WERI-Rb-1 (cell line): ENCODE measurements around the gene CES2.
"Not testable (repeated sequence)": the region's sequence is repeated elsewhere in the genome, so short reads cannot be mapped to it uniquely, and the experiment has no call there.

Experiments used
- DNase-seq: peaks from one replicate; pipeline ENCODE4 v3.0.0-alpha.2; 2020
- H3K27ac ChIP-seq: fragments of 250-450 bp; sonication (Bioruptor Pico); 2 replicates; pipeline ENCODE4 v1.5.1; 2020; ENCODE audit warnings: mild to moderate bottlenecking, moderate library complexity
- H3K27me3 ChIP-seq: fragments of 250-450 bp; sonication (Bioruptor Pico); 2 replicates; pipeline ENCODE4 v1.5.1; 2021; ENCODE audit warnings: mild to moderate bottlenecking, low read depth, moderate library complexity; ENCODE audit not compliant: insufficient read depth, severe bottlenecking
- H3K36me3 ChIP-seq: fragments of 250-450 bp; sonication (Bioruptor Pico); 2 replicates; pipeline ENCODE4 v1.5.1; 2020; ENCODE audit warnings: mild to moderate bottlenecking, moderate library complexity
- H3K4me3 ChIP-seq: 2 replicates; pipeline ENCODE4 v1.5.1; 2011; ENCODE audit warnings: low read depth, mild to moderate bottlenecking, control low read depth, low read length
- H3K9me3 ChIP-seq: fragments of 250-450 bp; sonication (Bioruptor Pico); 2 replicates; pipeline ENCODE4 v1.5.1; 2021; ENCODE audit warnings: mild to moderate bottlenecking, moderate library complexity; ENCODE audit not compliant: severe bottlenecking
- CTCF ChIP-seq: IDR thresholded peaks from 2 replicates; pipeline ENCODE4 v1.5.1; 2011; ENCODE audit warnings: low read depth, mild to moderate bottlenecking, control low read depth, inconsistent platforms, low read length

The CES2 gene

DNA sequence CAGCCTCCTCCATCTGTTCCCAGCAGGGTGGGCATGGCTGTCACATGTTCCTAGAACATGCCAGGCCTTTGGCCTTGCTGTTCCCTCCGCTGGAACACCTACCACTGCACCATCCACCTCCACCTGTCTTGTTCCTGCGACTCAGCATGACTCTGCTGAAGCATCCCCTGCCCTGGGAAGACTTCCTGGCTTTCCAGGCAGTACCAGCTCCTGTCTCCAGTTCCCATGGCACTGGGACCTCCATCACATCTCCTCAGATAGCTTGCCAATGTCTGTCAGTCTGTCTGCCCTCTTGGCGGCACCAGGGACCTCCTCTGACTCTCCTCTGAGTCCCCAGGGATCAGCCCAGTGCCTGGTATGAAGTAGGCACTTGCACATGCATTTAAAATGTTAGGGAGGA lies 39.3 kb upstream of the CES2 start:
- H3K27me3 ChIP-seq, result no peaks in the 10 kb centered on the region
- no peaks in the 10 kb centered on the region for H3K9me3 ChIP-seq
- no peak for TF ChIP-seq CTCF
- H3K4me3 ChIP-seq, result no peak overlapping the region
- no peak for DNase-seq
- H3K27ac ChIP-seq, result peak overlapping the region; percentile 71
- no peaks in the 10 kb centered on the region for H3K36me3 ChIP-seq

- not testable (repeated sequence) for H3K27me3 ChIP-seq, H3K36me3 ChIP-seq, H3K4me3 ChIP-seq, DNase-seq, H3K9me3 ChIP-seq
- peak overlapping the region; percentile 71 for H3K27ac ChIP-seq
Observed at GRCh38 chr16:66896682-66897081, 38.6 kb upstream of the CES2 start.

DNA sequence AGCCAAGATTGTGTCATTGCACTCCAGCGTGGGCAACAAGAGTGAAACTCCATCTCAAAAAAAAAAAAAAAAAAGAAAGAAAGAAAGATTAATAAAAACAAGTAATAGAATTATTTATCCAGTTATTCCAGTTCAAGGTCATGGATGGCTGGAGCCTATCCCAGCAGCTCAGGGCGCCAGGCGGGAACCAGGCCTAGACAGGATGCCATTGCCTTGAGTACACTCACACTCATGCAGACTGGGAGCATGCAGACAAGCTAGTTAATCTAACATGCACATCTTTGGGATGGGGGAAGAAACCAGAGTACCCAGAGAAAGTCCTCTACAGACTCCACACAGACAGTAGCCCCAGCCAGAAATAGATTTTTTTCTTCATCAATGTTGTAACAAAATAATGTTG lies 37.1 kb upstream of the CES2 start:
- peak overlapping the region; percentile 99 for H3K27ac ChIP-seq
- H3K4me3 ChIP-seq, result no peak overlapping the region
- DNase-seq, result no peak
- TF ChIP-seq CTCF, result no peak
- H3K9me3 ChIP-seq, result no peaks in the 10 kb centered on the region
- H3K36me3 ChIP-seq, result no peaks in the 10 kb centered on the region
- H3K27me3 ChIP-seq, result no peaks in the 10 kb centered on the region

DNA sequence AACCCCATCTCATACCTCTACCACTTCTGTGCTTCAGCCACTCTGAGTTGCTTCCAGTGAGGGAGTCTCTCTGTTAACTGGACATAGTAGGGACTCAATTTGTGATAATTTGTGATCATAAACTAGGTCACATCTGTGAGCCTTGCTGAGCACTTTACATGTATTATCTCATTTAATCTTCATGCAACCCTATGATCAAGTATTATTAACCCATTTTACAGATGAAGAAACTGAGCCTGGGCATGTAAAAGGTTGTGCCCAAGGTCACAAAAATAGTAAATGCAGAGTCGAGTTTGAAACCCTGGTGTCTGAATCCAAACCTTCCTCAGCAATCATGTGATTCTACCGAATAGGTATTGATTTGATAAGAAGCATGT lies 36.4 kb upstream of the CES2 start:
- Histone ChIP-seq H3K27me3 (no peaks in the 10 kb centered on the region), H3K27ac (peak overlapping the region; percentile 99), H3K9me3 (no peaks in the 10 kb centered on the region), H3K4me3 (no peak overlapping the region), H3K36me3 (no peaks in the 10 kb centered on the region)
- no peak for DNase-seq
- no peak for TF ChIP-seq CTCF

- peak overlapping the region; percentile 99 for H3K27ac ChIP-seq
Observed at GRCh38 chr16:66899310-66899944, 35.9 kb upstream of the CES2 start.

More at GRCh38 chr16:66899310-66899944, 35.9 kb upstream of the CES2 start:
- Histone ChIP-seq H3K9me3 (no peaks in the 10 kb centered on the region), H3K4me3 (no peak overlapping the region), H3K36me3 (no peaks in the 10 kb centered on the region), H3K27me3 (no peaks in the 10 kb centered on the region)
- no peak for DNase-seq
- TF ChIP-seq CTCF, result no peak
